ENCODE results near the gene IL17RD. TPM values are rescaled to one million over a fixed set of nuclear protein-coding genes. Genes with fewer than 3 reads are reported as not detected.

The IL17RD gene
- total RNA-seq, 1 experiment from 2014 or later, result 3.5 TPM

GRCh38 chr3:57059411-57059810 lies 105.7 kb downstream of the IL17RD start:
- Histone ChIP-seq H3K36me3 (ENCODE audit: control insufficient read depth, insufficient read depth, low read length) (no peaks in the 10 kb centered on the region), H3K9me3 (ENCODE audit: control insufficient read depth, insufficient read depth, low read depth, low read length) (no peaks in the 10 kb centered on the region), H3K4me3 (ENCODE audit: low read depth in 2 of 2, low read length in 2 of 2) (no peak overlapping the region), H3K4me1 (ENCODE audit: control insufficient read depth, insufficient read depth, low read length) (peaks cover 31% of the 10 kb centered on the region), H3K27me3 (ENCODE audit: control insufficient read depth, insufficient read depth, low read length) (no peaks in the 10 kb centered on the region), H3K27ac (ENCODE audit: low read length) (peak overlapping the region; percentile 44; the same call in 1 of the 2 replicates)
- DNase-seq (ENCODE audit: low read depth, low spot score), result no peak
- in situ Hi-C loops (cut with HindIII; ENCODE audit: low pct_unique_long_range_greater_than_20kb, low sequenced_read_pairs), result no loop called here
- CTCF ChIA-PET, result no interaction called here
- no peak for TF ChIP-seq POLR2AphosphoS5 (IDR thresholded peaks at IDR 0.05; ENCODE audit: low read depth, low read length)
- TF ChIP-seq SIN3A (IDR thresholded peaks at IDR 0.05; ENCODE audit: borderline replicate concordance, insufficient read depth, low read depth, low read length), result no peak
- no peak for TF ChIP-seq REST (IDR thresholded peaks at IDR 0.05; ENCODE audit: insufficient read depth in 1 of 2, low read depth in 2 of 2, low read length in 1 of 2)
- no peak for TF ChIP-seq CTCF (IDR thresholded peaks at IDR 0.05)
- TF ChIP-seq TCF7L2 (IDR thresholded peaks at IDR 0.05; ENCODE audit: low read depth, low read length), result no peak
- no peak for ATAC-seq
- BruUV-seq (replicated peaks), result no TSS peak
- POLR2A ChIA-PET, result interaction anchor here (0.6 kb wide), 1 partner anchor 364 kb away, joined by 6 read pairs; no protein-coding TSS in a partner anchor
- intact Hi-C loops (cut with micrococcal nuclease; ENCODE audit: unreplicated experiment), result no loop called here

- DNase-seq (ENCODE audit: low read depth, low spot score) (no peak), ATAC-seq (no peak)
- TF ChIP-seq REST (IDR thresholded peaks at IDR 0.05; ENCODE audit: insufficient read depth in 1 of 2, low read depth in 2 of 2, low read length in 1 of 2) (no peak), SIN3A (IDR thresholded peaks at IDR 0.05; ENCODE audit: borderline replicate concordance, insufficient read depth, low read depth, low read length) (no peak)
- Histone ChIP-seq H3K27me3 (ENCODE audit: control insufficient read depth, insufficient read depth, low read length) (no peaks in the 10 kb centered on the region), H3K9me3 (ENCODE audit: control insufficient read depth, insufficient read depth, low read depth, low read length) (no peaks in the 10 kb centered on the region), H3K36me3 (ENCODE audit: control insufficient read depth, insufficient read depth, low read length) (no peaks in the 10 kb centered on the region), H3K4me3 (ENCODE audit: low read depth in 2 of 2, low read length in 2 of 2) (no peak overlapping the region), H3K4me1 (ENCODE audit: control insufficient read depth, insufficient read depth, low read length) (peaks cover 21% of the 10 kb centered on the region), H3K27ac (ENCODE audit: low read length) (no peak overlapping the region)
- CTCF ChIA-PET, result no interaction called here
- BruUV-seq (replicated peaks), result no TSS peak
- intact Hi-C loops (cut with micrococcal nuclease; ENCODE audit: unreplicated experiment), result no loop called here
- in situ Hi-C loops (cut with HindIII; ENCODE audit: low pct_unique_long_range_greater_than_20kb, low sequenced_read_pairs), result no loop called here
- POLR2A ChIA-PET, result no interaction called here
Observed at GRCh38 chr3:57057351-57057750, 107.8 kb downstream of the IL17RD start.

All from Panc1 (cell line).